ENCODE results near the gene GRIN2C.

The GRIN2C gene

DNA sequence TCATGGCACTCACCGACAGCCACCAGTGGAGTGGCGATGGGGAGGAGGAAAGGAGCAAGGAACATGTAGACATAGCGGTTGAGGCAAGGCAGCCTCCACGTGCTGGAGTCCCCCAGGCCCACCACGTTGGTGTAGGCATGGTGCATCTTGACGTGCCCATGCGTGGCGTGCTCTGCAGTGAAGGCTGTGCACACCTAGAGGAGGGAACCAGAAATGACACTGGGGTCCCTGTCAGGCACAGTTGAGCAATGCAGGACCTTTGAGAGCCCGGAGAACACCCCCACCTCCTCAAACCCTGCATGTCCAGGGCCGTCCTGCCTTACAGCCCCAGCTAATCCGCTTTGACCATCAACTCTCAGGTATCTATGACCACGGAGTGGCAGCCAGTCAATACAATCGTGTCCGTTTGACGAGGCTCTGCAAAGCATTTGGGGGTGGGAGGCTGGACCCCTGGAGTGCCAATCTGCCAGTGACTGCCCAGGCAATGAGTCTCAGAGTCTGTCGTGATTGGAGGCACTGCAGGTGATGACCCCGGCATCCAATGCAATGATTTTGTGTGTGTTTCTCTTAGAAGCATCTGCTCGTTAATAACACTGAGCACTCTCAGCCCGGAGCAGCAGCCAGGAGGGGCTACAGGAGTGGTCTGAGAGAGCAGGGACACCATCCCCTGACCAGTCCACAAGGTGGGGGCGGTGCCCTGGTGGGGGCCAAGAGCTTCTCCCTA, 23.0 kb upstream of the GRIN2C start:
- no peaks in the 10 kb centered on the region for H3K36me3 ChIP-seq (replicated peaks; ENCODE audit: low read depth, low read length)
- H3K4me2 ChIP-seq (ENCODE audit: low read length): no peak overlapping the region
- H2AFZ ChIP-seq (ENCODE audit: low read depth, low read length): no peak overlapping the region
- H3K4me3 ChIP-seq (ENCODE audit: low read length): no peak overlapping the region
- H4K20me1 ChIP-seq (ENCODE audit: insufficient read depth, low read length): no peaks in the 10 kb centered on the region
- no peaks in the 10 kb centered on the region for H3K79me2 ChIP-seq (ENCODE audit: low read length)
- H3K27ac ChIP-seq (ENCODE audit: low read length): no peak overlapping the region
- H3K4me1 ChIP-seq (ENCODE audit: low read length): no peaks in the 10 kb centered on the region
- H3K9me3 ChIP-seq (ENCODE audit: insufficient read depth, low read length): no peaks in the 10 kb centered on the region
- H3K9ac ChIP-seq (ENCODE audit: low read length): no peak overlapping the region
- H3K27me3 ChIP-seq (ENCODE audit: low read depth, low read length): no peaks in the 10 kb centered on the region
- TF ChIP-seq, protein P1, sequence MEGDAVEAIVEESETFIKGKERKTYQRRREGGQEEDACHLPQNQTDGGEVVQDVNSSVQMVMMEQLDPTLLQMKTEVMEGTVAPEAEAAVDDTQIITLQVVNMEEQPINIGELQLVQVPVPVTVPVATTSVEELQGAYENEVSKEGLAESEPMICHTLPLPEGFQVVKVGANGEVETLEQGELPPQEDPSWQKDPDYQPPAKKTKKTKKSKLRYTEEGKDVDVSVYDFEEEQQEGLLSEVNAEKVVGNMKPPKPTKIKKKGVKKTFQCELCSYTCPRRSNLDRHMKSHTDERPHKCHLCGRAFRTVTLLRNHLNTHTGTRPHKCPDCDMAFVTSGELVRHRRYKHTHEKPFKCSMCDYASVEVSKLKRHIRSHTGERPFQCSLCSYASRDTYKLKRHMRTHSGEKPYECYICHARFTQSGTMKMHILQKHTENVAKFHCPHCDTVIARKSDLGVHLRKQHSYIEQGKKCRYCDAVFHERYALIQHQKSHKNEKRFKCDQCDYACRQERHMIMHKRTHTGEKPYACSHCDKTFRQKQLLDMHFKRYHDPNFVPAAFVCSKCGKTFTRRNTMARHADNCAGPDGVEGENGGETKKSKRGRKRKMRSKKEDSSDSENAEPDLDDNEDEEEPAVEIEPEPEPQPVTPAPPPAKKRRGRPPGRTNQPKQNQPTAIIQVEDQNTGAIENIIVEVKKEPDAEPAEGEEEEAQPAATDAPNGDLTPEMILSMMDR (IDR thresholded peaks at IDR 0.05; ENCODE audit: low read depth, low read length): no peak
- TF ChIP-seq EZH2phosphoT487 (IDR thresholded peaks at IDR 0.05; ENCODE audit: low read depth): no peak

DNA sequence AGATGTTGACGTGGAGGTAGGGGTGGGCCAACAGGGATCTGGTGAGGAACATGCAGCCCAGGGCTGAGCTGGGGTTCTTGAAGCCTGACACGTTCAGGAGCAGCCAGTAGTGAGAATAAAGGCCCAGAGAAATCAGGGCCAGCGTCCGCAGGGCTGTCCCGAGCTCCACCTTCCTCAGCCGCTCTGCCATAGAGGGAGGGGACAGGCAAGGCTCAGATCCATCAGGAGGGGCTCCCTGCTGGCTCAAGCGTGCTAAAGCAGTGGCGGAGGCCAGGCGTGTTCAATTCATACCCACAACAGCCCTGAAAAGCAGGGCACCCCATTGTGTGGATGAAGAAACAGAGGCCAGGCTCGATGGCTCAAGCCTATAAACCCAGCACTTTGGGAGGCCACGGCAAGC, 21.4 kb upstream of the GRIN2C start:
- Histone ChIP-seq H3K27me3 (ENCODE audit: low read depth, low read length) (no peaks in the 10 kb centered on the region), H3K27ac (ENCODE audit: low read length) (no peak overlapping the region), H3K9me3 (ENCODE audit: insufficient read depth, low read length) (no peaks in the 10 kb centered on the region), H3K4me1 (ENCODE audit: low read length) (no peaks in the 10 kb centered on the region), H3K4me2 (ENCODE audit: low read length) (no peak overlapping the region), H2AFZ (ENCODE audit: low read depth, low read length) (no peak overlapping the region), H3K36me3 (replicated peaks; ENCODE audit: low read depth, low read length) (no peaks in the 10 kb centered on the region), H4K20me1 (ENCODE audit: insufficient read depth, low read length) (no peaks in the 10 kb centered on the region), H3K9ac (ENCODE audit: low read length) (no peak overlapping the region), H3K79me2 (ENCODE audit: low read length) (no peaks in the 10 kb centered on the region), H3K4me3 (ENCODE audit: low read length) (no peak overlapping the region)
- TF ChIP-seq, protein P1 (IDR thresholded peaks at IDR 0.05; ENCODE audit: low read depth, low read length): no peak
- no peak for TF ChIP-seq EZH2phosphoT487 (IDR thresholded peaks at IDR 0.05; ENCODE audit: low read depth)

DNA sequence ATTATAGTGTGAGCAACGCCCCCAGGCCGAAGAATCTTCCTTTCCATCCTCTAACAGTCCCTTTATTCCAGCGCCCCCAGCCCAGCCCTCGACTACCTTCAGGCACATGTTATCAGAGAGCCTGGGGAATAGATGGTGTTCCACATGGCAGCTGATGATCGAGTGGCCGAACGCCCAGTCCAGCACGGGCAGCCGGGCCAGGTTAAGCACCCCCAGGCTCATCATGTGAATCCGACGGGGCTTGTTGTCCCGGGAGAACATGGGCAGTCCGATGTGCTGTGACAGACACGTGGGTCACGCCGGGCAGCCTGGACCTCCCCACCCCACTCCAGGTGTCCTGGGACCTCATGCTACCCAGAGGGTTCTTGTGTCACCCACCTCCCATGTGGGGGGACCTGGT, 19.6 kb upstream of the GRIN2C start:
- Histone ChIP-seq H2AFZ (ENCODE audit: low read depth, low read length) (no peak overlapping the region), H3K79me2 (ENCODE audit: low read length) (no peaks in the 10 kb centered on the region), H3K4me3 (ENCODE audit: low read length) (no peak overlapping the region), H3K4me1 (ENCODE audit: low read length) (0 out of 2 replicates have a peak, but pooled peaks cover 1% of the 10 kb centered on the region), H3K27ac (ENCODE audit: low read length) (no peak overlapping the region), H3K36me3 (replicated peaks; ENCODE audit: low read depth, low read length) (no peaks in the 10 kb centered on the region), H4K20me1 (ENCODE audit: insufficient read depth, low read length) (no peaks in the 10 kb centered on the region), H3K27me3 (ENCODE audit: low read depth, low read length) (no peaks in the 10 kb centered on the region), H3K4me2 (ENCODE audit: low read length) (no peak overlapping the region), H3K9me3 (ENCODE audit: insufficient read depth, low read length) (no peaks in the 10 kb centered on the region), H3K9ac (ENCODE audit: low read length) (no peak overlapping the region)
- TF ChIP-seq, protein P1 (IDR thresholded peaks at IDR 0.05; ENCODE audit: low read depth, low read length): no peak
- no peak for TF ChIP-seq EZH2phosphoT487 (IDR thresholded peaks at IDR 0.05; ENCODE audit: low read depth)

DNA sequence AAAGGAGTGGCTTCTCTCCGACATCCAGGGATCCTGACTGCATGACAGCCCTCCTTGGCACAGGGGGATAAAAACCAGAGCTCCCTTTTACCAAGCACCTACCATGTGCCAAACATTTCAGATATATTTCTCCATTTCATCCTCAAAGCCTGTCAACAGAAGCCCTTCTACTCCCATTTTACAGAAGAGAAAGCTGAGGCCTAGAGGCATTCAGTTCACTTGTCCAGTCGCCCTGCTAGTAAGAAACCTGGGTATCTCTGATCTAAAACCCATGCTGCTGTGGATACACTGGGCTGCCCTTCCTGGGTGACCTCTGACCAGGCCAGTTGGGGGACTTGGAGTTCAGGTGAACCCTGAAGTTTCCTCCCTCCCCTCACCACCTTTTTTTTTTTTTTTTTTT, 19.0 kb upstream of the GRIN2C start:
- no peak overlapping the region for H2AFZ ChIP-seq (ENCODE audit: low read depth, low read length)
- no peaks in the 10 kb centered on the region for H4K20me1 ChIP-seq (ENCODE audit: insufficient read depth, low read length)

More for the DNA sequence above, 19.0 kb upstream of the GRIN2C start:
- no peak overlapping the region for H3K27ac ChIP-seq (ENCODE audit: low read length)
- no peaks in the 10 kb centered on the region for H3K9me3 ChIP-seq (ENCODE audit: insufficient read depth, low read length)
- peaks cover 6% of the 10 kb centered on the region; the same call in 1 of the 2 replicates for H3K4me1 ChIP-seq (ENCODE audit: low read length)
- no peak overlapping the region for H3K4me2 ChIP-seq (ENCODE audit: low read length)
- no peaks in the 10 kb centered on the region for H3K27me3 ChIP-seq (ENCODE audit: low read depth, low read length)
- H3K9ac ChIP-seq (ENCODE audit: low read length): no peak overlapping the region
- no peak overlapping the region for H3K4me3 ChIP-seq (ENCODE audit: low read length)
- TF ChIP-seq EZH2phosphoT487 (IDR thresholded peaks at IDR 0.05; ENCODE audit: low read depth): no peak
- TF ChIP-seq, protein P1 (IDR thresholded peaks at IDR 0.05; ENCODE audit: low read depth, low read length): no peak
- H3K79me2 ChIP-seq (ENCODE audit: low read length): no peaks in the 10 kb centered on the region
- no peaks in the 10 kb centered on the region for H3K36me3 ChIP-seq (replicated peaks; ENCODE audit: low read depth, low read length)

All from OCI-LY3 (cell line).